Mammary epithelial cell (primary cell): ENCODE results near the gene FGF12.

Experiments used
- CTCF ChIP-seq, 2 donors: IDR thresholded peaks in 1 of 2; conservative IDR thresholded peaks in 1 of 2; 2 replicates each; pipeline ENCODE4 v1.5.1; 2011 to 2012; ENCODE audit warnings: inconsistent platforms in 2 of 2, low read length in 2 of 2, mild to moderate bottlenecking in 2 of 2, control low read depth in 1 of 2, low read depth in 1 of 2; ENCODE audit not compliant: insufficient read depth in 1 of 2; ENCODE audit errors: extremely low read depth in 1 of 2
- EZH2 ChIP-seq: IDR thresholded peaks from 2 replicates; pipeline ENCODE4 v1.6.1; 2012; ENCODE audit warnings: low read length, inconsistent platforms, borderline replicate concordance

DNA sequence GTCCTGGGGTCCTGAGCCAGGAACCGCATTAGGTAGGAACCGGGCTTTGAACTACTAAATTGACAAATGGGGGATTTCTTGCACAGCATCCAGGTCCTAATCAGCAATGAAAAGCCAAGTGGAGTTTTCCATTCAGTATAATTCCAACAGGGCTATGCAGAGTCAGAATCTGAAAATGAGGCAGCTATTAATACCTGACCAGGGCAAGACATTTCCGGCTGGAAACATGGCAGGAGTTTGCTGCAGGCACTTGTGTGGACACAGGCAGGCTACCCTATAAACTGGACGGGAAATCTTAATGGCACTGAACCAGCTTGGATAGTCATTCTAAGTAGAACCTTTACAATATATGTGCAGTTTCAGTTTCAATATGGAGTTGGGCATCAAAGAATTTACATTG, 553.1 kb downstream of the FGF12 start:
- no peak for TF ChIP-seq EZH2
- TF ChIP-seq CTCF (conservative IDR thresholded peaks at IDR 0.05 in 1 of 2, IDR thresholded peaks at IDR 0.05 in 1 of 2; ENCODE audit: extremely low read depth in 1 of 2, insufficient read depth in 1 of 2, low read depth in 1 of 2, low read length in 2 of 2): no peak
